Measurements from ENCODE around the gene SLCO2A1. TPM values are rescaled to one million over a fixed set of nuclear protein-coding genes. Genes with fewer than 3 reads are reported as not detected.

The SLCO2A1 gene
- total and polyA plus RNA-seq, 2 experiments from 2014 or later, result 0.22 to 4.8 TPM

- in situ Hi-C loops (cut with MboI), result loop anchor here (10.0 to 25.0 kb wide), 2 partner anchors 258 to 550 kb away; partner anchors contain the start of genes ANAPC13 and CEP63
- no peak for DNase-seq
- no peaks in the 10 kb centered on the region for H3K36me3 ChIP-seq (ENCODE audit: low read depth)
- H4K20me1 ChIP-seq (ENCODE audit: insufficient read depth), result no peaks in the 10 kb centered on the region
- peaks cover 9% of the 10 kb centered on the region for H3K4me1 ChIP-seq (ENCODE audit: insufficient read depth)
- H3F3A ChIP-seq (ENCODE audit: insufficient read depth), result no peaks in the 10 kb centered on the region
- WGBS, 2 experiments (ENCODE audit: low coverage in 1 of 2, low lambda C conversion rate in 2 of 2, missing lambda C conversion rate in 2 of 2), result 88 to 92% methylated on average over 8 of the region's 8 CpGs
- no peak overlapping the region for H3K9ac ChIP-seq
- H2AFZ ChIP-seq, result no peak overlapping the region
- no peaks in the 10 kb centered on the region for H3K79me2 ChIP-seq (ENCODE audit: insufficient read depth)
- no peak overlapping the region for H3K27ac ChIP-seq
- H3K9me3 ChIP-seq (ENCODE audit: low read depth), result no peaks in the 10 kb centered on the region
- no peak overlapping the region for H3K4me2 ChIP-seq (ENCODE audit: unreplicated experiment)
- H3K27me3 ChIP-seq (replicated peaks; ENCODE audit: insufficient read depth), result no peaks in the 10 kb centered on the region
- TF ChIP-seq EZH2 (IDR thresholded peaks at IDR 0.05; ENCODE audit: insufficient read depth, poor library complexity, severe bottlenecking) (no peak), EZH2phosphoT487 (IDR thresholded peaks at IDR 0.05; ENCODE audit: insufficient read depth, low read depth) (no peak)
- H3K4me3 ChIP-seq, result no peak overlapping the region
- no peaks in the 10 kb centered on the region for H3K9me2 ChIP-seq (ENCODE audit: insufficient read depth)
Observed at GRCh38 chr3:133937061-133937686, 92.6 kb downstream of the SLCO2A1 start.

DNA sequence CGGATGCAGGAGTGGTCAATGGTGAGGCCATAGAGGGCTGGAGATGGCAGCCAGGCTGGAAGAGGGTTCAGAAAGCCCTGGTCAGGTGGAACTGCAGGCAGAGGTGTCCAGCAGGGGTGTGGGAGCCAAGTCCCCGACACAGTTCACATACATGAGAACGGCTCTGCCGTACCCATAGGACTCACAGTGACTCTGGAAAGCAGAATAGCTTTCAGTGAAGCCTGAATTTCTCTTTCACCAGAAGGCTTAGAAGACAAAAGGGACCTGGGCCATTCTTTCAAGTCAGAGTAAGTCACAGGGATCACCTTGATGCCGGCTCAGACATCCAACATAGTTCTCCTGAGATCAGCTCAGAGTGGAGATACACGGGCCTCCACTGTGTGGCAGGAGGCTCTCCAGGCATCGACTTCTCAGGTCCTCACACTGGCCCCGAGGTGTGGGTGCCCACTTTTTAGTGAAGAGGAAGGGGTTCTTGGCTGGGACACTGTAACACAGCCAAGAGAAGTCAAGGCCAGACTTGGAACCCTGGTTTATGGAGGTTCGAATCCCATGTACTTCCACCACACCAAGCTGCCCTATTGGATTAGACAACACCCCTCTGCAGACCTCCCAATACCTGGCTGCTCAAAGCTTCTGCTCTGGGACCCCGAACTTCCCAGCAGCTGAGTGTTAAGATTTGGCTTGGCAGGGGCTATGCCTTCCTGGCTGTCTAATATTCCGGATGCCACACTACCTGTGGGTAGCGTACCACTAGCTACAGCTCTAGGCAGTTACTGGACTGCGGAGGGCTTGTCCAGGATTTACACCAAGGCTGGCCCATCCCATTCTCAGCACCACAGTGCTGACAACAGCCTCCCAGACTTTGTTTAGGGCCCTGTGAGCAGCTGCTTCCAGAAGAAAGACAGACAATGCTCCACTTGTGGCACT is 93.6 kb downstream of the SLCO2A1 start:
- no peaks in the 10 kb centered on the region for H3K27me3 ChIP-seq (replicated peaks; ENCODE audit: insufficient read depth)
- H3K9me2 ChIP-seq (ENCODE audit: insufficient read depth), result no peaks in the 10 kb centered on the region
- no peak for DNase-seq
- no peaks in the 10 kb centered on the region for H3K9me3 ChIP-seq (ENCODE audit: low read depth)
- no peak for TF ChIP-seq EZH2 (IDR thresholded peaks at IDR 0.05; ENCODE audit: insufficient read depth, poor library complexity, severe bottlenecking)
- no peak for TF ChIP-seq EZH2phosphoT487 (IDR thresholded peaks at IDR 0.05; ENCODE audit: insufficient read depth, low read depth)
- no peak overlapping the region for H2AFZ ChIP-seq
- no peaks in the 10 kb centered on the region for H3K36me3 ChIP-seq (ENCODE audit: low read depth)
- H4K20me1 ChIP-seq (ENCODE audit: insufficient read depth), result no peaks in the 10 kb centered on the region
- H3K79me2 ChIP-seq (ENCODE audit: insufficient read depth), result no peaks in the 10 kb centered on the region
- in situ Hi-C loops (cut with MboI), result loop anchor here (10.0 to 25.0 kb wide), 2 partner anchors 259 to 551 kb away; partner anchors contain the start of genes ANAPC13 and CEP63
- peaks cover 6% of the 10 kb centered on the region for H3K4me1 ChIP-seq (ENCODE audit: insufficient read depth)
- no peak overlapping the region for H3K9ac ChIP-seq
- no peak overlapping the region for H3K4me2 ChIP-seq (ENCODE audit: unreplicated experiment)
- H3K27ac ChIP-seq, result no peak overlapping the region
- whole genome bisulfite sequencing, 2 experiments (ENCODE audit: low coverage in 1 of 2, low lambda C conversion rate in 2 of 2, missing lambda C conversion rate in 2 of 2), result 84 to 85% methylated on average over 13 of the region's 13 CpGs
- H3F3A ChIP-seq (ENCODE audit: insufficient read depth), result no peaks in the 10 kb centered on the region
- H3K4me3 ChIP-seq, result no peak overlapping the region

- WGBS, 2 experiments (ENCODE audit: low coverage in 1 of 2, low lambda C conversion rate in 2 of 2, missing lambda C conversion rate in 2 of 2), result 89 to 92% methylated on average over 11 of the region's 11 CpGs
- no peaks in the 10 kb centered on the region for H3K27me3 ChIP-seq (replicated peaks; ENCODE audit: insufficient read depth)
- no peak overlapping the region for H3K4me2 ChIP-seq (ENCODE audit: unreplicated experiment)
- H2AFZ ChIP-seq, result no peak overlapping the region
- H3K36me3 ChIP-seq (ENCODE audit: low read depth), result no peaks in the 10 kb centered on the region
- no peak for TF ChIP-seq EZH2 (IDR thresholded peaks at IDR 0.05; ENCODE audit: insufficient read depth, poor library complexity, severe bottlenecking)
- no peak for TF ChIP-seq EZH2phosphoT487 (IDR thresholded peaks at IDR 0.05; ENCODE audit: insufficient read depth, low read depth)
- H3K4me1 ChIP-seq (ENCODE audit: insufficient read depth), result peaks cover 6% of the 10 kb centered on the region
- no peak overlapping the region for H3K9ac ChIP-seq
- no peak for DNase-seq
- no peaks in the 10 kb centered on the region for H3K9me2 ChIP-seq (ENCODE audit: insufficient read depth)
- no peak overlapping the region for H3K27ac ChIP-seq
- no peaks in the 10 kb centered on the region for H3K9me3 ChIP-seq (ENCODE audit: low read depth)
- H3F3A ChIP-seq (ENCODE audit: insufficient read depth), result no peaks in the 10 kb centered on the region
- in situ Hi-C loops (cut with MboI), result loop anchor here (10.0 to 25.0 kb wide), 2 partner anchors 260 to 552 kb away; partner anchors contain the start of genes ANAPC13 and CEP63
- H4K20me1 ChIP-seq (ENCODE audit: insufficient read depth), result no peaks in the 10 kb centered on the region
- H3K79me2 ChIP-seq (ENCODE audit: insufficient read depth), result no peaks in the 10 kb centered on the region
- no peak overlapping the region for H3K4me3 ChIP-seq
Observed at GRCh38 chr3:133934996-133935842, 94.5 kb downstream of the SLCO2A1 start.

All from GM23248 (cell line).